Tibial nerve (tissue), 3 donors: ENCODE data around the gene SMAD3.

Source experiments
- POLR2A ChIP-seq, 2 donors: fragments of 450-650 bp; IDR thresholded peaks; one replicate each; pipeline ENCODE4 v1.6.1; 2017; ENCODE audit warnings: antibody characterized with exemption in 2 of 2, mild to moderate bottlenecking in 2 of 2, moderate library complexity in 2 of 2
- TF ChIP-seq, protein P1 (sequence below), 5 experiments: fragments of 200-600 bp in 3 of 5; fragments of 450-650 bp in 2 of 5; sonication (generic) in 3 of 5; IDR thresholded peaks; one replicate each; pipeline ENCODE4 v1.5.1; 2016 to 2019; ENCODE audit warnings: antibody characterized with exemption in 5 of 5, mild to moderate bottlenecking in 3 of 5, moderate library complexity in 2 of 5

DNA sequence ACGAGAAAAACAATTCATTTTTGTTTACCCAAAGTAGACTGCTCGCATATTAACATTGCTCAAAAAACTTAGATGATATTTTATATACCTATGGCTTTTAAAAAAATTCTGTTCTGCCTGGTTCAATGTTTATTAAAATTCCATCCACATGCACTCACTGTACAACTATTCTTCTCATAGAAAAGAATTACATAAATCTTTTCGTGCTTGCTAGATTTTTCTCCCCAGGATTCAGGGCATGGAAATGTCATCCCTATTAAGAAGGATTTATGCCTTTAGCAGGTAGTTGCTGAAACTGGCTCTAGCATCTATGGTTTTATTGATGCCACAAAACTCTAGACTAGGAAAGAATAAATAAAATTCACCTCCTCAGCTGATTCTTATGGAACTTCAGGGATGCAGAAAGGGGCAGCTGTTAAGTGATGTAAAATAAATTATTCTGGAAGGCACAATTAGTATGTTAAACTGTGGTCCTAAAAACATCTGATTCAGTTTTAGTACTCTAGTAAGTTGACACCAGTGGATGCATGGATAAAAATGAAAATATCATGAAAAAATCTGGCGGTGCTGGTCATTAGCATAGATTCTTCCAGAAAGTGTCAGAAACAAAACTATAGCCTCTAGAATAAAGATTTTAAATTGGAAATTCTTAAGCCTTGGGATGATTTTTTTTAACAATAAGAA lies 147.4 kb downstream of the SMAD3 start:
- TF ChIP-seq, protein P1, sequence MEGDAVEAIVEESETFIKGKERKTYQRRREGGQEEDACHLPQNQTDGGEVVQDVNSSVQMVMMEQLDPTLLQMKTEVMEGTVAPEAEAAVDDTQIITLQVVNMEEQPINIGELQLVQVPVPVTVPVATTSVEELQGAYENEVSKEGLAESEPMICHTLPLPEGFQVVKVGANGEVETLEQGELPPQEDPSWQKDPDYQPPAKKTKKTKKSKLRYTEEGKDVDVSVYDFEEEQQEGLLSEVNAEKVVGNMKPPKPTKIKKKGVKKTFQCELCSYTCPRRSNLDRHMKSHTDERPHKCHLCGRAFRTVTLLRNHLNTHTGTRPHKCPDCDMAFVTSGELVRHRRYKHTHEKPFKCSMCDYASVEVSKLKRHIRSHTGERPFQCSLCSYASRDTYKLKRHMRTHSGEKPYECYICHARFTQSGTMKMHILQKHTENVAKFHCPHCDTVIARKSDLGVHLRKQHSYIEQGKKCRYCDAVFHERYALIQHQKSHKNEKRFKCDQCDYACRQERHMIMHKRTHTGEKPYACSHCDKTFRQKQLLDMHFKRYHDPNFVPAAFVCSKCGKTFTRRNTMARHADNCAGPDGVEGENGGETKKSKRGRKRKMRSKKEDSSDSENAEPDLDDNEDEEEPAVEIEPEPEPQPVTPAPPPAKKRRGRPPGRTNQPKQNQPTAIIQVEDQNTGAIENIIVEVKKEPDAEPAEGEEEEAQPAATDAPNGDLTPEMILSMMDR (IDR thresholded peaks at IDR 0.05): no peak
- TF ChIP-seq POLR2A (IDR thresholded peaks at IDR 0.05): no peak
